ENCODE measurements around the gene SERP2.

SERP2 gene

DNA sequence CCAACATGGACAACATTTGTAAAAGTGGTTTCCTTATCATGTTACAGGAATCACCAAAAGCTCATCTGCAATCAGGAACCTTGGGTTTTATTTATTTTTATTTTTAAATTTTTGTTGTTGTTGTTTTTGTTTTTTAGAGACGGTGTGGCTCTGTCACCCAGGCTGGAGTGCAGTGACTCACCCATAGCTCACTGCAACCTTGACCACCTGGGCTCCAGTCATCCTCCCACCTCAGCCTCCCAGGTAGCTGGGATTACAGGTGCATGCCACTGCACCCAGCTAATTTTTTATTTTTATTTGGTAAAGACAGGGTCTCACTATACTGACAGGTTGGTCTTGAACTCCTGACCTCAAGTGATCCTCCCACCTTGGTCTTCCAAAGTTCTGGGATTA lies 13.6 kb upstream of the SERP2 start:
- DNase-seq, result no peak

DNA sequence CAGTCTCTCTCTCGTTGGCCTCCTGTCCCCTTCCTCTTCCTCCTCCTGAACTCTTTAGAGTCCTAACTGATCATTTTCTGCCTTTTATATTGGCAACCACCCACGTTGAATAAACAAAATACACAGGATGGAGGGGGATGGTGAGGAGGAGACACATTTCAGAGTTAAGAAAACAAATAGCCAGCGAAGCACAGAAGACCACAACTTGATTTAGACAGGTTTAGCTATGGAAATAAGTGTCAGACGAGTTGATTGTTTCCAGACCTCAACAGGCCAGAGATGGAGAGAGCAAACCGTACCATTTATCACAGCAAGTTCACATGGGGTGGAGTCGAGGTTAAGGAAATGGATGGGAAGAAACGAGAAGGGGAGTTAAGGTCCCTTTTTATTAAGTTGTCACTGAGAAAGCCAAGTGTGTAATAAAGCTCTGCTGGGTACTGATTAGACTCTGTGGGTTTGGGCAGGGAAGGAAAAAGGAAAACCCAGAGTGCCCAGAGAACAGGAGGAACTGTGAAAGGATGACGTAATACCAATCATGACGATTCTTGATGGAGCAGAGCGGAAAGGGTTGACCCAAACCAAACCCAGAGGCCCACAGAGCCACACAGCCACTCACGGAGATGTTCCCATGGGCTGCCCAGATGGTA lies 11.1 kb upstream of the SERP2 start:
- DNase-seq, result no peak

DNA sequence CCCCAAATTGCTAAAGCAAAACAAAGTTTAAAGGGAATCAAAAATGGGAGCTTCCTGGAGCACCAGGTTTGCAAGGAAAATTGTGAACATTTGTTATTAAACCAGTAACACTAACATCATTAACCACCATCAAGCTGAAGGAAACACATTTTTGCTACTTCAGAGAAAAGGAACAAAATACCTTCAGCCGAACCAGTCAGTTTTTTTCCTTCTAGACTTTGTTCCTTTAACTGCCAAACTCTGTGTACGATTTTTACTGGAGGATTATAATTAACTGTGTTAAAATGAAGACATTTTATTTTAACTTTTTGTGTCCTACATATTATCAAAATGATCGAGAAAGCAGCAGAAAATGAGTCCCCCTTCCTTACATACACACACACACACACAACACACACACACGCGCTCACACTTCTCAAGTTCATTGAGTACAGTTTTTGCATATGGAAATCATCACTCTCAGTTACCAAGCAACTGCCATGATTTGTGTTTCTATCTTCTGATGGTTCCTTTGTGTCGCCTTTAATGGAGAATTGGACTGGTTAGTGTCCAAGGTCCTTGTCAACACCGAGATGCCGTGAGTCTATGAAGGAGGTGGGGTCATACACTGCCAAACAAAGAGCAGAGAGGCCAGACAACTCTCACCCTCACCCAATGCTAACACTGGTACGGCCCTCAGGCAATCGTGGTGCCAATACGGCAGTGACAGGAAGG lies 9.8 kb upstream of the SERP2 start:
- no peak for DNase-seq

DNA sequence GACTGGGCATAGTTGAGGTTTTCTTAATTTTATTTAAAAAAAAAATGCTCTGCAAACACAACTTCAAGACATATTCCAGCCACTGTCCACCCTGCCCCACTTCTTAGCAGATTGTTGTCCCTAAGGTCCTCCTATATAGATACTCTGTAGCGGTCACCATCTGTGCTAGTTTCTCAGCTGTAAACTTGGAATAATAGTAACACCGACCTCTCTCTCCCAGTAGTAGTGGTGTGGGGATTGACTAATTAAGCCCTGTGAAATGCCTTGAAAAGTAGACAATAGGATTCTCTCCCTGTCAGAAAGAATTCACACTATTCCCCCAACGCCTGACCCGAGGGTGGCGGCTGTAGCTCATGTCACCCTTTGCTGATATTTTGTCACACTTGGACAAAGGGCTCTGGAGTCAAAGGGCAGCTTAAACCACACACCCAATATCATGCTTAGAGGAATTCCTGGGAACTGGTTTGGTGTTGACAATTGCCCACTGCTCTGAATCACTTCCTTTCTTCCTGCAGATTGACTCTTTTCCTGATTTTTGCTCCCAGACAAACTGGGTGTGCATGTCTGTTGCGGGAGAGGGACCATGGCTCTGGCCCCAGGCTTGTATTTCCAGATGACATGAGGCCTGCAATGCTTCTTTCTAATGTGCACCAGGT lies 9.2 kb upstream of the SERP2 start:
- no peak for DNase-seq

DNA sequence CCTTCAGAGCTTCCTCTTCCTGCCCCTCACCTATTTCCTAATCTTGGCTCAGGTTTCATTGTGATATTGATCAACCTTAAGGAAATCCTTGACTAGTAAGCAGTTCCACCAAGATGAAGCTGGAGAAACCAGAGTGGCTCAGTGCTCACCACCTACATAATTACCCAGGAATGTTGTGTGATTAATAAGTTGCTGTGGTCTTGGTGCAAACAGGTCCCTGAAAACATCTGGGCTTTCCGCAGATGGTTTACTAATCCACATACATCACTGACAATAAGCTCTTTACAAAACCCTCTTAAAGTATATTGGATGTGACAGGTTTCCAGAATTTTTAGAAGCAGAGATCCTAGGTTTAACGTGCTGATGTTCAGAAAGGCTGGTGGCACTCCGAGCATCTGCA lies 8.6 kb upstream of the SERP2 start:
- no peak for DNase-seq

DNA sequence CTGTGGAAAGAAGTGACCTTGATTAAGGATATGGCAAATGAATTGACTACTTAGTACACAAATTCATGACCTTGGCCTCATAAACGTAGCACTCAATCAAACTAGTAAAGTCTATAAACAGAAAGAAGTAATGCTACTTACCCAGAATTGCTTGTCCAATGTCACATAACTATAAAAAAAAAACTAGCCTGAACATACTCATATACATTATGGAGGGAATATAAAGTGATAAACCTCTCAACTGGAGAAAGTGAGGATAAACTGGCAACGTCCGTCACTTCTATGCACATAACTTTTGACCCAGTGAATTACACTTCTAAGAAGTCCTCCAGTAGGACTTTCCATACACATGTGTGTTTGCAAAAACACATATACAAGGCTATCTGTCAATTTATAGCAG lies 7.7 kb upstream of the SERP2 start:
- no peak for DNase-seq

DNA sequence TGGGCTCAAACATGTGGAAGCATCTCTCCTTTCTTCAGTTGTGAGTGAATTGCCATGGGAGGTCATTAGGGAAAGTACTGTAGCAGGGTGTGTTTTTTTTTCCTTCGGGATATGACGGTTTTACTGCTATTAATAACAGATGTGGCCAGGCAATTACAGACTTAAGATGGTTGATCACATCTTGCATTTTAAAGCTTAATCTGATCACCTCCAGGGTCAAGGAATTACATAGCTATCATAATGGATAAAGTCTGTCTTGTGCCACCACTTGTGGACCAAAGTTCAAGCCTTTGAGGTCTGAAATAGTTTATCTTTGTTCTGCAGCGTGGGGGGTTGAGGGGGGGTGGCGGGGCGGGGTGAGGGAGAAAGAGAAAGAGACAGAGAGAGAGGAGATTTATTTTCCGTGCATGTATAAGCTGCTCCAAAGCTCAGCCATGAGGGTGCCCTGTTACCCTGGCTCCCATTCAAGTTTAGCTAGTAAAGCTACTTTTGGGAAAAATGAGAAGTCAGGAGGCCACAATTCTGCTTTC lies 5.5 kb upstream of the SERP2 start:
- no peak for DNase-seq

DNA sequence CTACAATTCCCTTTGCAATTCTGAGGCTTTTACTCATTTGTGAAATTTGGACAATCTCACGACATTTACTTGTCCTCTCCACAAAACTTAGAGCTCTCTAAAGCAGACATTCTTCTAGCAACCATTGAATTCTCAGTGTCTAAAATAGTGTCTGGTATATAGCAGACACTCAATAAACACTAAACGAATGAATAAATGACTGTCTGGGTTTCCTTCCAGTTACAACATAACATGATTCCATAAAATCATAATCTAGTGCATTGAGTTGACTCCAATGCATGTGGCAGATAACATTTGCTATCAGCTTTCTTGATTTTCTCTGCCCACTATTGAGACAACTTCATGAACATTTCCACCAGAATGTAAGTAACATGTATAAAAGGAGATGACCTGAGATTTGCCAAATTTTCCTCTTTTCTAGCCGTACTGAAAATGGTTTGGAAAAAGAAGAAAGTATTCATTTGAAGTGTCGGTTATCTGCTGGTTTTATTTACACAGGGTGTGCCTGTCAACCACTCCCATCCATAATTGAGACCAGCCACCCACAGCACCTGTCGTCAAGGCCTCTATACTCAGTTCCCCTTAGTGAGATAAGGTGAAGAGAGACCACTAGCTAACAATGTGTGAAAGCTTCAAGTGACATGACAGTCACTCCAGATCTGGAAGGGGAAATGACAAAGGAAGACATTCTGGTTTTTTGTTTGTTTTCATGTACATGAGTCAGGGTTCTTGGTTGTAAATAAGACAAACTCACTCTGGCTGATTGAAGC lies 4.8 kb upstream of the SERP2 start:
- DNase-seq, result no peak

DNA sequence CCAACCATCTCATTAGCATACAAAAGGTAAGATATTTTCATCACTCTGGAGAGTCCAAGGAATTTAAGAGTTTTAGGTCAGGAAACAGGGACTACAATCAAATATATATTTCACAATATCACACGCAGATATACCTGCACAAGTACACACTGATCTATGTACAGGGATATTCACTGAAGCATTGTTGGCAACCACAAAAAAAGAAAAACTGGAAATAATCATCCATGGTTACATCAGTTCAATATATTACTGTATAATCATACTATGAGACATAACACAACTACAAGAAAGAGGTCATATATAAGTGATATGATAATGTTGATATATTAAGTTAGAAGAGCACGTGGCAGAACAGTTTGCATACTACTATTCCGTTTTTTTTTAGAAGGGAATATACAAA lies 2.2 kb upstream of the SERP2 start:
- no peak for DNase-seq

DNA sequence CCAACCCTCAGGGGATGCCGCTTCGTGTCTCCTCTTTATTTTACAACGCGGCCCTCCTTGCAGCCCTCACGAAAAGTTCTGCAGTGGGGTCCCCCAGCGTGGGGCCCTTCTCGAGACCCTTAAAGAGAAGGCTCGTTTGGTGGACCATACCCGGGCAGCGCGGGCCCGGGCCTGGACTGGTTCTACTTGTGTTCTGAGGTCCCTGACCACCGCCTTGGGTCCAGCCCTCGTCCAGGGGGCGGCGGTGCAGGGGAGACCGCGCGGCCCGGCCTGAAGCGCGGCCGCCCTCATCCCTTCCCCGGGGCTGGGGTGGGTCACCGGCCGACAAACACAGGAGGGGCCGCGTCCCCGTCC lies 400 bp upstream of the SERP2 start:
- DNase-seq, result no peak

DNA sequence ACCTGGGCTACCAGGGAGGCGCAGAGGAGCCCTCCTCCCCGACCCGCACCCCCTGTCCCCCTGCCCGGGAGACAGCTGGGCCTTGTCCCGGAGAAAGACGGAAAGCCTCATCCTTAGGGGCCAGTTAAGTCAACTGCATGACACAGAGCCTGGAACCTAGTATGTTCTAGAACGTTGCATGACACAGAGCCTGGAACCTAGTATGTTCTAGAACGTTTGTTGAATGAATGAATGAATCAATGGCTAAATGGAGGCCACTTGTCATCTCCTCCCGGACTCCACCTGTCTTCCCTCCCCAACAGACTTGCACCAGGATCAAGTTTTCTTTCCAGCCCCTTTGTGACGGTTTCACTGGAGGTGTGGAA lies 706 bp downstream of the SERP2 start:
- DNase-seq, result no peak

DNA sequence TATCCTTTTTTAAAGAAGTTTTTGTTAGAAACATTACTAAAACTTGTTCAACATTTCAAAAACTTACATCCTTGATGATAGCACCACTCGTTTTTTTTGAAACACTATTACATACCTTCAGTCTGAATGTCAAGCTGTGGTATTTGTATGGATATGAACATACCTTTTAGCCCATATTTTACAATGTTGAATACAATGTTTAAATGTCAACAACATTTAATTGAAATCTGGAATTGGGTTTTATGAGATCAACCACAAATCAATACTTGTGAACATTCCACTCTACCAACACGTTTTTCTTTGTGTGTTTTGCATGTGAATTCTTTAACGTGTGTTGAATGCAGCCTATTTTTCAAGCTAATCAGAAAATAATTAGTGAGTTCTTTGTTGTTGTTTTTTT lies 4.7 kb downstream of the SERP2 start:
- no peak for DNase-seq

DNA sequence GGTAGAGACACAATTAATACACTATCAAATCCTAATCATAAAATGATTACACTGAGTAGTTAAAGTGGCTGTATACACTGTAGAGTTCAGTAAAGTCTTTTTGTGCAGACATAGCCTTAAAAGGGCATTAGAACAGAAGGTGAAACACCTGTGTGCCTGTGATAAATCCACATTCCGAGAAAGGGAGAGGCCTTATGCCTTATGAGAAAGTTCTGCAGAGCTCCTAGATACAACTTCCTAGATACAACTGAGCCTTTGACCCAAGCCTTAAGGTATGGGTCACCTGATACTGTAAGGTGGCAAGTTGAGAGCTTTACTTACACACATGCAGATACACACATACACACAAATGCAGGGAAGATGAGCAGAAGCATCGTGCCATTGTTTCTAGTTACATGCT lies 6.3 kb downstream of the SERP2 start:
- DNase-seq, result no peak

DNA sequence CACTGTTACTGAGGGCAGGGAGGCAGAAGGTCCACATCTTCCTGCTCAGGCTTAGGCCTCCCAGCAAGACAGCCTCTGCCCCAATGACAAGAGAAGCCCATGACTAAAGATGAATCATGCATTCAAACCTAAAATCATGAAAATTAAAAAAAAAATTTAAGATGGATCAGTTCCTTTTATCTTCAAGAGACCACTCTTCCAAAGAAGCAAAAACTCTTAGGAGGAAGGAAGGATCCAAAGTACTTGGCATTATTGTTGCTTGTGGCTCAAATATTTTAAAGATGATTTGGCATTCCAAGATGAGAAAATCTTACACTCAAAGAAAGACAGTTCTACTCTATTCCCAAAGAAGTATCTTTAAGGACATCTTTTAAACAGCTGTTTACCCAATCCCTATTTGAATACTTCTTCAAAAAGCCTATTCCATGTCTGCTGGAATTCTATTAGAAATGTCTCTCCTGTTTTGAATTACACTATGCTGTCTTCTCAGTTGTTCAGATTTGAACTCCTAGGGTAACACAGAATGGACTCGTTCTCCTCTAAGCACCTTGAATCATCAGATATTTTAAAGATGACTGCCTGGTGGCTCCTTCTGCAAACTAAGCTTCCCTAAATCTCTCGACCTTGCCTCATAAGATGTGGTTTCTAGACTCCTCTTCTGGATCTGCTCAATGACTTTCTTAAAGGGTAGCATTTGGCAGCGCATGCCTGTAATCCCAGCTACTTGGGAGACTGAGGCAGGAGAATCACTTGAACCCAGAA lies 7.0 kb downstream of the SERP2 start:
- no peak for DNase-seq

DNA sequence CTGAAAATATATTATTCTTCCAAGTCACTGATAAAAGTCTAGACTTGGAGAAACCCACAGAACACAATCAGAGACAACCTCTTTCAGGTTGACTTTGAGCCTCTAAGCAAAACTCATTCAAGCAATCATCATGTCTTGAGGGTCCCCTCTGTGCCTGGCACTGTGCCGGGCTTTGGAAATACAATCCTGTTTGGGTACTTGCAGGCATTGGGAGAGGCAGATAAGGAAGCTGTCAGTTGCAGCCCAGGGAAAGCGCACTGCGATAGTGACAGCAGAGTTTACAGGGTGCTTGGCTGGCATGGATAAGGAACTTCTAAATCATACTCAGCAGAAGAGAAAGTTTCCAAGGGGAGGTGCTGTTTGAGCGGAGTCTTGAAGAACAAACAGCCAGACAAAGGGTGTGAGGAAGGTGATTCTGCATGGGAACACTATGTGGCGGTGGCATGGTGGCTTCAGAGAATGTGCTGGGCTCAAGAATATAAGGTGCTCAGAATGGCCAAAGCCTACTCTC lies 9.1 kb downstream of the SERP2 start:
- DNase-seq, result no peak

DNA sequence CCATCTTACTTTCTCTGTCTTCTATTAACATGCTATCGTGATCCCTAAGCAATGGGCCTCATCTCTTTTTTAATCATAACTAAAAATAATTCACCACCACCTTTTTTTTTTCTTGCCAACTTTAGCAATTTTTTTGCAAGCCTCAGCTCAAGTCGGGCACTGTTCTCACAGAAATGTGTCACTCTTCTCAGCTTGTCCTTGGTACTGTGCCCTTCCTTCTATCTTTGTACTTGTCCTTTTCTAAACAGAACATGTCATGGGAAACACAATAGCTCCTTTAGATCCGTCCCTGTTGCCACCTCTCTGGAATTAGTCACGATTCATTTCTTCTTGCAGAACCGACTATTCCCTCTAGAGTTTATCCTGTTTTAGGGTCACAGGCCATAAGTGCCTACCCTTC lies 10.3 kb downstream of the SERP2 start:
- no peak for DNase-seq

DNA sequence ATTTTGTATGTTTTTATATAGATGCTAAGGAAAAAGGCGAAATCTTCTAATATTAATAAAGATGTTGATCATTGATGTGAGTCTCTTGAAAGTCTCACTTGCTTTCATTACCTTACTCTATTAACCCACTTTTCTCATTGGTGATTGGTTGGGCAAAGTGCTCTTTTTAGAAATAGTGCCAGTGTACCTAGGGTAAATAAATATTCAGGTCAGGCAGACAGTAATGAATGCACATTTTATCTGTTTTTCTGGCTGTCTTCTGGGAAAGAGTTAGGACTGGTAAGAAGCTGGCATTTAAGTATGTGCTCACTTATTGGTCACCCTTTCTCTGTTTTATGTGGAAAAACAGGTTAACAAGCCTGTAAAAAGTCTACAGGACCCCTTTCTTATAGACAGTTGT lies 11.2 kb downstream of the SERP2 start:
- DNase-seq, result no peak

DNA sequence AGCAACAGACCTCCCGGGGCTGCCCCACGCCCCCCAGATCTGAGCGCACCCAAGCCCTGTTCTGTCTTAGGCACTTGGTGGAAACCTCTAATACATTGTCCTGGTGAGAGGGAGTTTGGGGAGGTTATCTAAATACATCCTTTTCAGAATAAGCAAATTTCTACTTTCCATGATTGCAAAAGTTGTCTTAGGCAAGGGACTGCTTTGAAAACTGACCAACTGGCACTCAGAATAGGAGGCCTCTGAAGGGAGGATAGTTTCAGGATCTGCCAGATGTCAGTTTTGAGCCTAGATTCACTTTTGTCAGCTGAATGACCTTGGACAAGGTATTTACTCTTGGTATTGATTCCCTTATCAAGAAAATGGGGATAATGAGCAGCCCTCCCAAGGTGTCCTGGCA lies 11.8 kb downstream of the SERP2 start:
- DNase-seq, result no peak

DNA sequence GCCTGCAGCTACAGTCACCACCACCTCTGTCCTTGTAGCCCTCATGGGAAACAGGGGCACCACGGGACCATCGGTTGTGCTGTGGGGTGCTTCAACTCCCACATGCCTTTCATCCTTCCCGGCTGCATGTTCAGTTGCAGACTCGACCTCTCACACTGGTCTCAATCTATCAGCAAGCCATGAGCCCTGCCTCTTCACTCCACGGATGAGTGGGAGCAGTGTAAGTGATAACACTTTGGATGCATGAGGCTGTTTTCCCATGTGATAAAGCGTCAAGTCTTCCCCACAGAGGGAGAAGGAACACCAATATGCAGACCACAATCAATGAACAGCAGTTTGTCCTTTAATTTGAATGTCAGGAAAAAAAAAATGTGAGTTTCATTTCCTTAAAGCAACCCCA lies 12.2 kb downstream of the SERP2 start:
- no peak for DNase-seq

DNA sequence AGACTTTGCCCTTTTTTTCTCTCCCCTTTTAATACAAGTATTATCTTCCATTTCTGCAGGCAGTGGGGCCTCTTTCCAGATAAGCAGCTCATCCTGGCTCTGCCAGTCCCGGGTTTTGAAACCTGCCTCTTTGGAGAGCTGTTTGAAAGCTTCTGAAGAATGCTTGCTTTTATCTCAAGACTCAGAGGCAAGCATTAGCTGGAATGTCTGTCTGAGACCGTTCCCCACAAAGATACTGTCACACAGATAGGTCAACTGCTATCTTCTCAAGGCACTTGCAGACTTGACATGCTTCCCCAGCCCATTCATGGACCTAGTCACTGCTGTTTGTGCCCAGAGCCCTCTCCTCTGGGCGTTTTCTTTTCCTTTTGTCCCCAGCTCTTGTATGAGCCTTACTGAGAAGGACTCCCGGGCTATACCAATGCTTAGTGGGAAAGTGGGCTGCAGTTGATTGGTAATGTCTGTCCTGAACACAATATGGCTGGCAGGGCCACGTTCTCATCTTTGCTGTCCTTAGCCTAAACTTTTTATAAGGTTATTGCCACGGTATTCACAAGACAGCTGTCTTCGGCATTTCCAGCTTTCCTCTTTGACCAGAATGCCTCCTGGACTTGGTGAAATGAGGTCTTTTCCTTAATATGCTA lies 13.4 kb downstream of the SERP2 start:
- no peak for DNase-seq

DNA sequence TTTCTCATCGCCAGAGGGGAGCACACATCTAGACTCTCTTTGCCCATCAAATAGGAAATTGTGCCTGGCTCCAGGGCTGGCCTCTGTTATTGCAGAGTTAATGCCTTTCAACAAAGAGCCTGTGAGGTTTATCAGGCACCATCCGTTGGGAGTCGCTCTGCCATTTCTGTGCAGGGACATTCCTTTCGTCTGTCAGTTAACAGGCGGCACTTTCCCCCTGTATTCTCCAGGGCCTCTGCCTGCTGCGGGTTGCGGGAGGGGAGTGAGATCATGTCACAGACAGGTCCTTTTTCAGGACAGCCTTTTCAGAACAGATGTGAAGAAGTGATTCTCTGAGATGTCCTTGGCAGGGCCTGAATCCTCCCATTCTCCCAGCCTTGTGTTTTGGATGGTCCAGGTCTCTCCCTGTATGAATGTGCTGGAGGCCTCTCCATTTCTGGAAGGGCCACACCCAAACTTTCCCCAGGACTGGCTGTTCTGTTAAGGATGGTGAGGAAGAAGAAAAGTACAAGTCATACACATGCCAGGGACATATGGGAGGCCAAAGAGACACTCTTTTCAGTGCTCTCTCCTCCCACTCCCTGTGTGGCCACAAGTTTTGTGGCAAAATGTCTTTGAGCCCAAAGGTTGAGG lies 14.9 kb downstream of the SERP2 start:
- DNase-seq, result no peak

All from activated naive CD4-positive, alpha-beta T cell treated with Interleukin-2 at 50 U/mL for 16 hours (primary cell).